Bone marrow (tissue), 2 donors: ENCODE data around the gene KRTAP3-2.

ENCODE experiments used
- DNase-seq, 2 donors: peaks; one replicate each; lab custom pipeline; 2025; lab: John Stamatoyannopoulos, UW

Gene KRTAP3-2

DNA sequence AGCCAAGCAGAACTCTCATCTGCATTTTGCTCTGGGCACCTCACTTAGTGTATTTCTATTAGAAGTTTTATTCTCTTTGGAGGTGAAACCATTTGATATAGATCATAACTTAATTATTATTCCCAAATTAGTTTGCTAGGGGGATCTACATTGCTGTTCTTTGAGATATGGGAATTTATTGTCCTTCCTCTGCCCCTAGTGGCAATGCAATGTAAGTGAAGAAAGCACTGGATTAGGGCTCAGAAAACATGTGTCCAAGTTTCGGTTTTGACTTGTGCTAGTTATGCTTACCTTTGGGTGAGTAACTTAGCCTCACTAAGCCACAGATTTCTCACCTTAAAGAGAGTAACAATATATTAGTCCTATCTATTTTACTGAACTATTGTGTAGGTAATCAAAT is 35.9 kb downstream of the KRTAP3-2 start:
- DNase-seq, result no peak

GRCh38 chr17:40962059-40962561 is 37.6 kb downstream of the KRTAP3-2 start:
- DNase-seq, result no peak

DNA sequence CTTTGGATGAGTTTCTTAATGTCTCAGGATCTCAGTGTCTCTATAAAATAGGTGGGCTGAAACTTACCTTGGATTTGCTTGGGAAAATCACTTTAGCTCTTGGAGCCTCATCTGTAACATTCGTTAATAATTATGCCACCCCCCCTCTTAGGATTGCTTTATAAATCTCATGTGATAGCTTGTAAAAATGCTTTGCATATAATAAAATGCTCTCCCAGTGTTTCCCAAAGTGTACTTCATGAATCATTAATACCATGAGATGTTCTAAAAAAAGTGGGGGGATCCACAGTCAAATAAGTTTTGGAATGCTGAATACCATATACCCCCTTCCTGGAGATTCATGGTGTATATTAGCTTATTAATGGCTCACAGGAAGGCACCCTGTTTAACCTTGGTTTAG is 38.1 kb downstream of the KRTAP3-2 start:
- no peak for DNase-seq

- DNase-seq, result no peak
Measured at GRCh38 chr17:40960144-40960543, 39.6 kb downstream of the KRTAP3-2 start.

DNA sequence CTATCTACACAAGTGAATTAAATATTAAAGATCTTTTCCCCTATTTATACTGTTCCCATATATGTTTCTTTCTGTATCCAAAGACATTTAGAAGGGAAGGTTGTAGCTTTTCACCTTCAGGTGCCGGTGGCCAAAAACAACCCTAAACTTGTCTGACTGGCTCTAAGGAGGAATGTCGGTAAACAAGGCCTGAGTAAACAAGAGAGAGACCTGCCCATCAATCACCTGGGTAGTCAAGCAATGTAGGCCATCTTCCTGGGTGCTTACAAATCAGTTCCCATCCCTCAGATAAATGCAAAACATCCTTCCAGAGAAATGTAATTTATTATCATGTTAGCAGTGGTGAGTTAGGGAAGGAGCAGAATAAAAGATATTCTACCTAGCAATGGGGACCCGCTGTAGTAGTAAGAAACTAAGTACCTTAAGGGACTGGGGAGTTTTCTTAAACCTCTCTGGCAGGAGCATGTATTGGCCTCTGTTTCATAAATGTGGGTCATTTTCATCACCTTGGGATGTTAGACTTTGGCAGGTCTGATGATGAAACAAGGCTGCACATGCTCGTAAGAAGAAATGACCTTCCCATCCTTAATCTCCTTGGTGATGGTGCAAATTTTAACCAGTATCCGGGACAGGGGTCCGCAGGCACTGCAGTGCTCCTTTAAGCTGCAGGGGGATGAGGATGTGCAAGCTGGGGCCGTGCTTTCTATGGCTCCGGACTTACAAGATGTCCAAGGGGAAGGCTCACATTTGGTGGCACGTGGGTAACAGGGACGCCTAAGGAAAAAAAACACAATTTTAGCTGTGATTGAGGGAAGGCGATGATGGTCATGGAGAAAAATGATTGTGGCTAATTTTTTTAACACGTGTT is 41.4 kb downstream of the KRTAP3-2 start:
- DNase-seq, result no peak

- no peak for DNase-seq
Measured at GRCh38 chr17:40956401-40957254, 43.1 kb downstream of the KRTAP3-2 start.

DNA sequence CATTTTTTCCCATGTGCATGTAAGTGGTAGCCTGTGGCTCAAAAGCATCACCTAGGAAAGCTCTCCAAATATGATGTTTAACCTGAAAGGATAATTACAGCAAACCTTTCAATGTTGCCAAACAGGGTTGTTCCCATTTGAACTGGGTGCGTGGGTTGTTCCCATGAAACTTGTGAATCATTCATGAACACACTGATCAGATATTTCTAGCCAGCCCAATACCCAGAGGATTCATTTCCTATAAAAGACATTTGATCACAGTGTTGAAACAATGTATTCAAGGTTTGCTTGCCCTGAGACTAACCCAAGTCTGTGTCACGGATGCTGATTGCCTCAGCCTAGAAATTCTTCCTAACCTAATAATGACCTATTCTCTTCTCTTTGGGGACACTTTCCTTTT is 45.8 kb downstream of the KRTAP3-2 start:
- DNase-seq, result no peak

DNA sequence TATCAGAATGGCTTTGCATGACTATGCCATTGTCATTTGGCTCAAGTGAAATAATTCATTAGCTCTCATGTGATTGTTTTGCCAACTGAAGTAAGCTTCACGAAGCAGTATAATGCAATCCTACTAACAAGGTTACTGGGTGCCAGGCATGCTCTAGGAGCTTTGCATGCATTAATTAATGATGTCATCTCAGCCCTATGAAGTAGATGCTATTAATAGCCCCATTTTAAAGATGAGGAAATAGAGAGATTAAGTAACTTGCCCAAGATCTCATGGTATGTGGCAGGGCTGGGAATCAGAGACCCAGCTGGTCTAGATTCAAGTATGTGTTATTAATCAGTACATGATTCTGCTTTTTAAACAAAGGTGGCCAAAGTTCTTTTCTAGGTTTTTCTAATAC is 47.0 kb downstream of the KRTAP3-2 start:
- no peak for DNase-seq

DNA sequence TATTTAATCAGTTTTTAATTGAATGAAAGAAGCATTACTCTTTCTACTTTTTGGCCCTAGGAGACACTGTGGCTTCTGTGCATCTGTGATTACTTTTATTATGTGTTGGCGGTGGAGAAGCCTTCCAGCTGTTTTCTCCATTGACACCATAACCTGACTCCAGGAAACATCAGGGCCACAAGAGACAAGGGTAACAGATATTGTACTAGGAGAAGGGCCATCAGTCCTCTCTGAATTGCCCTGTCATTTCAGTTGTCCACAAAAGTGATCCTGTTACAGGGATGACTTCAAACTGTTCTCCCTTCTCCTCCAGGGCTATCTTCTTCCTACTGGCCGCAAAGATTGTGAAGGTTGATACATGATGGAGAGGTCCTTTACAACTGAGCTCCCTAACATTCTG is 47.6 kb downstream of the KRTAP3-2 start:
- DNase-seq, result no peak

DNA sequence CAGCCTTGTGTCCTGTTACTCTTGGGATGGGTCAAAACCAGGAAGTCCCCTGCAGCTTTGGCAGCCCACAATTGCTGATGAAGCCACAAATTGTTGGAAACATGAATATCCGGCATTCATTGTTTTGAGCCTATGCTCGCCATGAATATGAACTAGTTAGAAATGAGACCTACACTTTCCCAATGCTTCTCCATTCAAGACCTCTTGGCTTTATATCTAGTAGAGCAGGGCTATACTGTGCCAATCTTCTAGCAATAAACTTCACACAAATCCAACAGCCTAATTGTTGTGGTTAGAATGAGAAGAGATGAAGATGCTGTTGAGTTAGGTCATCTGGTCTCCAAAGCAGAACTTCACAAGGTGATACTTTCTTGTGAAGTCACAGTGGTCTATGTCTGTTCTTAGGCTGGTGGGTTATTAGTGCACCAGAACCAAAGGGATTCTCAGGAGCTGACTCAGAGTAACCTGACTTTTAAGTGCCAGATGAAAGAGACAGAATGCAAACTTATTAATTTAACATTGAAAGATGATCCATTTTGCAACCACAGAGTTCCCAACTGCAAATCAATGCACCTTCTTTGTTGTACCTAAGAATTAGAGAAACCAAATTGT is 48.6 kb downstream of the KRTAP3-2 start:
- no peak for DNase-seq

DNA sequence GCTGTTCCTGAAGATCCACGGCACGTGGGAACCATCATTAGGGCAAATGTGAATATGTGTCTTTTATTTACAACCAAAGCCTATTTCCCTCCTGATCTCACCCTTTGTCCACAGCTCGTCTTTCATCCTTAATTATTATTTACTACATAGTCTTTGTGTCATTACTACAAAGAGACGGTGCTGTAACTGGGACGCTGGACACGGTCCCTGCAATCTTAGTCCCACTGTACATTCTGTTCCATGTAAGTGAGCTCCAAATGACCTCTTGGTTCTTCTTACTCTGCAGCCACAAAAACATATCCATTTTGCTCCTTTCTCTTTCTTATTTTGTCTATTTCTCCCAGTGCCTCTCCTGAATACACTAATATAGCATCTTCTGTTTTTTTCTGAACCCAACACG is 49.5 kb downstream of the KRTAP3-2 start:
- no peak for DNase-seq

DNA sequence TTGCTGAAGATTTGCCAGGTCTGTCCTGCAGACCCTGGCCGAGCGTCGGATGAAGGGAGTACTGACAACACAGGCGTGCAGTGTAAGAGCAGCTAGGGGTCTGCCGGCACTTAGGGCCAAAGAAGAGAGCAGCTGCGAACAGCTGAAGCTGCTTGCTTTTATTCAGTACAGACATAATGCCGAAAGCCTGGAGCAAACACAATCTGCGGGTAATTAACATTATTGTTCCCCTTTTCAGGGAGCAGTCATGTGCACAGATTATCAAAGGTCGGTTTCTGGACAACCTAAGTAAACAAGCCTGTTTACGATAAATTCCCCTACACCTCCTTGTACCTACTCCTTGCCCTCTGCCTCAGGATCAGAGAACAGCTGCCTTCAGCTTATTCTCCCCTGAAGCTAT is 50.3 kb downstream of the KRTAP3-2 start:
- no peak for DNase-seq
